A673 (cell line): ENCODE results near the gene MIDN. TPM values are rescaled to one million over a fixed set of nuclear protein-coding genes. Genes with fewer than 3 reads are reported as not detected.

Experiments
- BruUV-seq: library from RNA; stranded (reverse); fragments of 400-500 nt; replicated peaks from 2 replicates; lab custom pipeline; 2021; lab: Mats Ljungman, UMichigan
- CTCF ChIA-PET: fragments of 300-600 bp; sonication (Branson Sonifier 250); formaldehyde crosslinking; loops from one replicate; lab custom pipeline; 2022; ENCODE audit warnings: antibody characterized with exemption; lab: Charles Lee
- POLR2A ChIA-PET: fragments of 300-600 bp; sonication (Branson Sonifier 250); formaldehyde crosslinking; loops from one replicate; lab custom pipeline; 2022; ENCODE audit warnings: antibody characterized with exemption; ENCODE audit not compliant: low non-redundant PET; lab: Charles Lee
- DNase-seq: peaks from one replicate; pipeline ENCODE4 v3.0.0-alpha.2; 2015; ENCODE audit warnings: low spot score
- H3K27ac ChIP-seq: fragments of 200-600 bp; sonication (generic); 2 replicates; pipeline ENCODE4 v1.5.1; 2016; ENCODE audit warnings: mixed run types, low read depth, mild to moderate bottlenecking, mixed read lengths, antibody characterized with exemption, low read length; ENCODE audit not compliant: poor library complexity, severe bottlenecking
- H3K27me3 ChIP-seq: fragments of 200-600 bp; sonication (generic); replicated peaks from 2 replicates; pipeline ENCODE4 v1.6.1; 2017; ENCODE audit warnings: mixed run types, low read depth, mild to moderate bottlenecking, mixed read lengths, antibody characterized with exemption, low read length; ENCODE audit not compliant: insufficient read depth, poor library complexity
- H3K36me3 ChIP-seq: fragments of 200-600 bp; sonication (generic); 2 replicates; pipeline ENCODE4 v1.6.1; 2016; ENCODE audit warnings: mixed run types, mild to moderate bottlenecking, mixed read lengths, antibody characterized with exemption, low read length; ENCODE audit not compliant: insufficient read depth, poor library complexity, severe bottlenecking
- H3K4me1 ChIP-seq: fragments of 200-600 bp; sonication (generic); 2 replicates; pipeline ENCODE4 v1.6.1; 2017; ENCODE audit warnings: mixed run types, mild to moderate bottlenecking, mixed read lengths, antibody characterized with exemption, low read length; ENCODE audit not compliant: insufficient read depth, poor library complexity, severe bottlenecking
- H3K4me3 ChIP-seq: fragments of 200-600 bp; sonication (generic); 2 replicates; pipeline ENCODE4 v1.5.1; 2016; ENCODE audit warnings: low read depth, mixed run types, mild to moderate bottlenecking, mixed read lengths, low read length; ENCODE audit not compliant: poor library complexity, severe bottlenecking
- H3K9me3 ChIP-seq: fragments of 200-600 bp; sonication (generic); 2 replicates; pipeline ENCODE4 v1.6.1; 2016; ENCODE audit warnings: mixed run types, low read depth, mild to moderate bottlenecking, mixed read lengths, antibody characterized with exemption, low read length; ENCODE audit not compliant: poor library complexity, severe bottlenecking
- EZH2 ChIP-seq: fragments of 200-600 bp; sonication (generic); IDR thresholded peaks from 2 replicates; pipeline ENCODE4 v1.6.1; 2017; ENCODE audit warnings: borderline replicate concordance, low read depth, mild to moderate bottlenecking, mixed read lengths, antibody characterized with exemption, low read length; ENCODE audit not compliant: poor library complexity, severe bottlenecking
- intact Hi-C: fragments of 100-400 bp; cut with micrococcal nuclease; formaldehyde crosslinking; loops from one replicate; pipeline ENCODE4 v1.10.0; 2022; ENCODE audit not compliant: unreplicated experiment
- total RNA-seq: library from RNA; stranded (reverse); gene quantifications from 2 replicates; pipeline ENCODE4 v1.2.3, GENCODE V29; 2021
- TF ChIP-seq, protein P1 (sequence below): fragments of 300-800, 200-600 bp; sonication (generic); conservative IDR thresholded peaks from 2 replicates; pipeline ENCODE4 v1.5.1; 2017; ENCODE audit warnings: low read depth, mild to moderate bottlenecking, antibody characterized with exemption, low read length, moderate library complexity, mixed read lengths

The MIDN gene
- total RNA-seq, 1 experiment from 2014 or later = 169 TPM

DNA sequence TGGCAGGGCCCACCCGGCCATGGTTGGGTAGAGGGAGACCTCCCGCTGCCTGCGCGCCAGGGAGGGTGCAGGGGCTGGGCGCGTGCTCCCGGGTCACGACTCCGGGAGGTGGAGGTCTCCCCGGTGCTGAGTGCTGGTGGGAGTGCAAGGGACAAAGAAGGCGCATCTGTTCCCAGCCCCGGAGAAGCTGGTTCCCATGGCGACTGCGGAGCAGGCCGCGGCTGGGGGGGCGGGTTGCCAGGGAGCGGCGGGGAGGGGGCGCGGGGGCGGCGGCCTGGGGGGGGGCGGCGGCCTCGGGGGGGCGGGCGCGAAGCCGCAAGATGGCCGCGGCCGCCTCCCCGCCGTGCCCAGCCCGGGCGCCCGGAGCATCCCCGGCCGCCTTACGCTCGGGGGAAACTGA, 11.8 kb upstream of the MIDN start:
- H3K4me1 ChIP-seq = peaks cover 24% of the 10 kb centered on the region
- CTCF ChIA-PET = no interaction called here
- H3K27me3 ChIP-seq = no peaks in the 10 kb centered on the region
- H3K9me3 ChIP-seq = no peaks in the 10 kb centered on the region
- no peak for DNase-seq
- no peak overlapping the region for H3K27ac ChIP-seq
- BruUV-seq = no TSS peak
- no peak for TF ChIP-seq EZH2
- TF ChIP-seq, protein P1, sequence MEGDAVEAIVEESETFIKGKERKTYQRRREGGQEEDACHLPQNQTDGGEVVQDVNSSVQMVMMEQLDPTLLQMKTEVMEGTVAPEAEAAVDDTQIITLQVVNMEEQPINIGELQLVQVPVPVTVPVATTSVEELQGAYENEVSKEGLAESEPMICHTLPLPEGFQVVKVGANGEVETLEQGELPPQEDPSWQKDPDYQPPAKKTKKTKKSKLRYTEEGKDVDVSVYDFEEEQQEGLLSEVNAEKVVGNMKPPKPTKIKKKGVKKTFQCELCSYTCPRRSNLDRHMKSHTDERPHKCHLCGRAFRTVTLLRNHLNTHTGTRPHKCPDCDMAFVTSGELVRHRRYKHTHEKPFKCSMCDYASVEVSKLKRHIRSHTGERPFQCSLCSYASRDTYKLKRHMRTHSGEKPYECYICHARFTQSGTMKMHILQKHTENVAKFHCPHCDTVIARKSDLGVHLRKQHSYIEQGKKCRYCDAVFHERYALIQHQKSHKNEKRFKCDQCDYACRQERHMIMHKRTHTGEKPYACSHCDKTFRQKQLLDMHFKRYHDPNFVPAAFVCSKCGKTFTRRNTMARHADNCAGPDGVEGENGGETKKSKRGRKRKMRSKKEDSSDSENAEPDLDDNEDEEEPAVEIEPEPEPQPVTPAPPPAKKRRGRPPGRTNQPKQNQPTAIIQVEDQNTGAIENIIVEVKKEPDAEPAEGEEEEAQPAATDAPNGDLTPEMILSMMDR = no peak
- POLR2A ChIA-PET = interaction anchor here (0.6 kb wide), 1 partner anchor 33 kb away, joined by 4 read pairs; no protein-coding TSS in a partner anchor
- H3K36me3 ChIP-seq = peaks cover 8% of the 10 kb centered on the region
- intact Hi-C loops = no loop called here
- H3K4me3 ChIP-seq = peak overlapping the region; percentile 86

DNA sequence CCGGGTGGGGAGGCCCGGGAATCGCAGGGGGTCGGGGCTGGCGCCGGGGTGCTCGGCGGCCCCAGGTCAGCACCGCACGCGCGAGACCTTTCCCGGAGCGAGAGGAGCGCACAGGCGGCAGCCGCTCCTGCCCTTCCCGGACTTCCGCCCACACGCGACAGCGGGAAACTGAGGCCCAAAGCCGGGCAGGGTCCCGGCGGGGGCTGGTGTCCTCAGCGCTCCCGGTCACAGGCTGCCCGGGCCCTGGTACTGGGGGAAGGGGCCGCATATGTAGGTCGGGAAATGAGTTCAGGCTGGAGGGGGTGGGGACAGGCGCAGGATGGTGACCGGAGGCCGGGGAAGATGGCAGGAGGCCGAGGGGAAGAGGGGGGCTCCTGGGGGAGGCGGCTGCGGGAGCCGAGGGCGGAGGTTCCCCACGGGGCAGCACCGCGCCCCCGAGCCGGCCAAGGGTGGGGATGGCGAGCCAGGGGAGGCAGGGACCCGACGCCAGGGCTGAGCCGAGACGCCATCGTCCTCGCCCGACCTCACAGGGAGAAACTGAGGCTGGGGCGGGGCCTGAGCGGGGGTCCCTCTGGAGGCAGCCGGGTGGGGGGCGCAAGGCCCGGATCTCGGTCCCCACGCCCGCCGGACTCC, 11.2 kb upstream of the MIDN start:
- CTCF ChIA-PET = no interaction called here
- Histone ChIP-seq H3K4me1 (peaks cover 24% of the 10 kb centered on the region), H3K4me3 (peak overlapping the region; percentile 86), H3K27me3 (no peaks in the 10 kb centered on the region), H3K9me3 (no peaks in the 10 kb centered on the region), H3K36me3 (peaks cover 8% of the 10 kb centered on the region), H3K27ac (peak overlapping the region; percentile 70)
- DNase-seq = no peak
- intact Hi-C loops = no loop called here
- BruUV-seq = no TSS peak
- POLR2A ChIA-PET = interaction anchor here (0.6 kb wide), 1 partner anchor 33 kb away, joined by 4 read pairs; no protein-coding TSS in a partner anchor
- TF ChIP-seq EZH2 = no peak
- TF ChIP-seq, protein P1 = no peak

DNA sequence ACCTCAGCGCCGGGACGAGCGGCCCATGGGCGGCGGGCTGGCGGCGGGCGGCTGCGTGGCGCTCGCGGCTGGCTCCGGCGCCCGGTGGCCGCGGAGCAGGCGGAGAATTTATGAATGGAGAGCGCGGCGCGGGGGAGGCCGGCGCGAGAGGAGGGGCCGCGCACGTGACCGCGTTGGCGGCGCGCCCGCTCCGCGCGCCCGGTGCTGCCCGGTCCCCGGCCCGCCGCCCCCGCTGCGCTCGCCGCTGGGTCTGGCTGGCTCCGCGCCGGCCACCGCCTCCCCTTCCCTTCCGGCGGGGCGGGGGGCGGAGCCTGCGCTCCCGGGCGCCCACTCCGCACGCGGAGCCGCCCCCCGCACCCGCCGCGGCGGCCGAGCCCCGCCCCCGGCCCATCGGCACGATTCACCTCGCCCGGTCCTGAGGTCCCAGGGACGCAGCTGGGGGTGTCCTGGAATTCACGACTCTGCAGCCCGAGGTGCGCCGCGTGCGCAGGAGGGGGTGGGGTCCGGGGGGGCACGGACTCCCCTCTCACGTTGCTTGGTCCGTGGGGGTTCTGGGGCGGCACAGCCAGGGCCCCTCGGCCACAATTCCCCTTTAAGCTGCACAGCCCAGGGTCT, 10.5 kb upstream of the MIDN start, which contains the start of gene CBARP:
Gene CBARP, minus strand, starts transcription at position 252 of the 615 bp plus-strand sequence. CDS start 1,905 bp downstream, outside the sequence.
- no TSS peak for BruUV-seq
- intact Hi-C loops = no loop called here
- ChIA-PET POLR2A (interaction anchor here (0.6 to 0.7 kb wide), 2 partner anchors 293 to 294 kb away, joined by 9 to 13 read pairs; no protein-coding TSS in a partner anchor), CTCF (interaction anchor here (0.6 to 1.2 kb wide), 2 partner anchors 15 to 126 kb away, joined by 3 to 5 read pairs; no protein-coding TSS in a partner anchor)
- Histone ChIP-seq H3K4me1 (peaks cover 30% of the 10 kb centered on the region), H3K9me3 (no peaks in the 10 kb centered on the region), H3K36me3 (peaks cover 8% of the 10 kb centered on the region), H3K4me3 (peak within 1 kb of the TSS; percentile 86), H3K27me3 (no peaks in the 10 kb centered on the region), H3K27ac (peak within 1 kb of the TSS; percentile 70)
- no peak for DNase-seq
- no peak for TF ChIP-seq EZH2
- TF ChIP-seq, protein P1 = no peak
